ENCODE measurements around the gene HMGN1.

GRCh38 chr21:39375446-39375845 lies 26.6 kb upstream of the HMGN1 start:
- TF ChIP-seq CTCF (IDR thresholded peaks at IDR 0.05; ENCODE audit: poor library complexity) (no peak), EZH2 (IDR thresholded peaks at IDR 0.05; ENCODE audit: borderline replicate concordance) (no peak), EZH2phosphoT487 (IDR thresholded peaks at IDR 0.05; ENCODE audit: low read depth, severe bottlenecking, unreplicated experiment) (no peak)
